Tibial nerve (tissue), 4 donors: Measurements from ENCODE around the gene SLC2A5. TPM values are rescaled to one million over a fixed set of nuclear protein-coding genes. Genes with fewer than 3 reads are reported as not detected.

ENCODE experiments used
- DNase-seq, 2 donors: peaks; one replicate each; pipeline ENCODE4 v3.0.0-alpha.2; 2019; ENCODE audit warnings: low spot score in 2 of 2
- H3K27ac ChIP-seq, 4 donors: fragments of 200-600 bp; sonication (generic) in 3 of 4; one replicate each; pipeline ENCODE4 v1.5.1; 2017 to 2019; ENCODE audit warnings: mild to moderate bottlenecking in 1 of 4
- H3K27me3 ChIP-seq, 2 donors: fragments of 200-600 bp; sonication (generic) in 1 of 2; one replicate each; pipeline versions ENCODE4 v1.5.1 to v1.6.0; 2017 to 2019
- H3K36me3 ChIP-seq, 3 donors: fragments of 200-600 bp; sonication (generic); one replicate each; pipeline ENCODE4 v1.5.1; 2018 to 2019
- H3K4me1 ChIP-seq, 4 donors: fragments of 200-600 bp; sonication (generic) in 3 of 4; one replicate each; pipeline ENCODE4 v1.5.1; 2017 to 2019
- H3K4me3 ChIP-seq, 4 donors: fragments of 200-600 bp; sonication (generic) in 3 of 4; one replicate each; pipeline ENCODE4 v1.5.1; 2017 to 2019; ENCODE audit warnings: mild to moderate bottlenecking in 1 of 4, moderate library complexity in 1 of 4
- H3K9me3 ChIP-seq, 4 donors: fragments of 200-600 bp; sonication (generic) in 3 of 4; one replicate each; pipeline ENCODE4 v1.5.1; 2017 to 2019
- CTCF ChIP-seq, 5 experiments: fragments of 200-600 bp in 3 of 5; fragments of 450-650 bp in 2 of 5; sonication (generic) in 3 of 5; IDR thresholded peaks; one replicate each; pipeline ENCODE4 v1.5.1; 2016 to 2019; ENCODE audit warnings: antibody characterized with exemption in 5 of 5, mild to moderate bottlenecking in 3 of 5, moderate library complexity in 2 of 5
- EP300 ChIP-seq, 2 donors: sonication (generic); formaldehyde crosslinking; IDR thresholded peaks; one replicate each; pipeline ENCODE4 v1.6.1; 2017; ENCODE audit warnings: antibody characterized with exemption in 2 of 2, mild to moderate bottlenecking in 1 of 2
- POLR2A ChIP-seq, 2 donors: fragments of 450-650 bp; IDR thresholded peaks; one replicate each; pipeline ENCODE4 v1.6.1; 2017; ENCODE audit warnings: antibody characterized with exemption in 2 of 2, mild to moderate bottlenecking in 2 of 2, moderate library complexity in 2 of 2
- WGBS, 2 donors: methylation state at CpG; one replicate each; pipeline ENCODE4 v1.1.5; 2018; 5-methylcytosine and 5-hydroxymethylcytosine counted together
- total RNA-seq, 4 donors: library from RNA; depleted of rRNA; stranded (reverse); fragments of >200 nt; gene quantifications; one replicate each; pipeline ENCODE4 v1.1.0, GENCODE V29; 2016

Gene SLC2A5
- total RNA-seq, 4 donors from 2014 or later, result 1.9 to 15.7 (median 5.2) TPM

- no peaks in the 10 kb centered on the region for H3K9me3 ChIP-seq
- 90 to 95% methylated on average over 6 of the region's 6 CpGs for WGBS, 2 donors
- no peak for DNase-seq
- H3K27ac ChIP-seq, result no peak overlapping the region
- no peaks in the 10 kb centered on the region for H3K27me3 ChIP-seq
- H3K36me3 ChIP-seq, result no peaks in the 10 kb centered on the region
- H3K4me1 ChIP-seq, result no peaks in the 10 kb centered on the region
- no peak overlapping the region for H3K4me3 ChIP-seq
- TF ChIP-seq CTCF (IDR thresholded peaks at IDR 0.05), result no peak
- no peak for TF ChIP-seq POLR2A (IDR thresholded peaks at IDR 0.05)
- TF ChIP-seq EP300 (IDR thresholded peaks at IDR 0.05), result no peak
Measured at GRCh38 chr1:9052272-9053049, 17.0 kb downstream of the SLC2A5 start.

DNA sequence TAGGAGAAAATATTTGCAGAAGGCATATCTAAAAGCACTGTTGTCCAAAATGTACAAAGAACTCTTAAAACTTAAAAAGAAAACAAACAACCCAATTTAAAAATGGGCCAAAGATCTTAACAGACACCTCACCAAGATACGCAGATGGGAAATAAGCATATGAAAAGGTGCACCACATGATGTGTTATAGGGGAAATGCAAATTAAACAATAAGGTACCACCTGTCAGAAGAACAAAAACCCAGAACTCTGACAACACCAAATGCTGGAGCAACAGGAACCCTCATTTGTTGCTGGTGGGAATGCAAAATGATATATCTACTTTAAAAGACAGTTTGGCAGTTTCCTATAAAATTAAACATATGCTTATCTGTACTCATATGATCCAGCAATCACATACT is 18.1 kb downstream of the SLC2A5 start:
- Histone ChIP-seq H3K4me3 (no peak overlapping the region), H3K4me1 (no peaks in the 10 kb centered on the region), H3K36me3 (no peaks in the 10 kb centered on the region), H3K27me3 (no peaks in the 10 kb centered on the region), H3K9me3 (no peaks in the 10 kb centered on the region), H3K27ac (no peak overlapping the region)
- no peak for DNase-seq
- WGBS, 2 donors, result 46 to 65% methylated on average over 1 of the region's 1 CpG
- TF ChIP-seq CTCF (IDR thresholded peaks at IDR 0.05) (no peak), EP300 (IDR thresholded peaks at IDR 0.05) (no peak), POLR2A (IDR thresholded peaks at IDR 0.05) (no peak)

DNA sequence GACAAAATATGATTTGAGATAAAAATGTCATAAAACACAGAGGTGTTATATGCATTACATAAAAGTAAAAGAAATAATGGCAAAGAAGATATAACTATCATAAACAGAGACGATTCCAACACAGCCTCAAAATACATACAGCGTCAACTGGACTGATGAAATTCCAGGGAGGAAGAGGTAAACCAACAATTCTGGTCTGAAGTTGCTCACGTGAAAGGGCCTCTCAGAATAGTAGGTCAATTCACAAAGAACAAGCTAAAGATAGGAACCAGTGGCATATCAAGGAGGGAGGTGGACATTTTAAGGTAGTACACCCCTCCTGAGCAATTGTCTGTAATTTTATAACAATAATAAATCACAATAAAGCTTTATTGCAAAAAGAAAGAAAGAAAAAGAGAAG is 18.6 kb downstream of the SLC2A5 start:
- H3K9me3 ChIP-seq, result no peaks in the 10 kb centered on the region
- H3K4me1 ChIP-seq, result no peaks in the 10 kb centered on the region
- no peak overlapping the region for H3K4me3 ChIP-seq
- no peak overlapping the region for H3K27ac ChIP-seq
- no peak for DNase-seq
- no peaks in the 10 kb centered on the region for H3K36me3 ChIP-seq
- TF ChIP-seq EP300 (IDR thresholded peaks at IDR 0.05) (no peak), CTCF (IDR thresholded peaks at IDR 0.05) (no peak)
- 61 to 63% methylated on average over 3 of the region's 3 CpGs for WGBS, 2 donors
- H3K27me3 ChIP-seq, result no peaks in the 10 kb centered on the region

DNA sequence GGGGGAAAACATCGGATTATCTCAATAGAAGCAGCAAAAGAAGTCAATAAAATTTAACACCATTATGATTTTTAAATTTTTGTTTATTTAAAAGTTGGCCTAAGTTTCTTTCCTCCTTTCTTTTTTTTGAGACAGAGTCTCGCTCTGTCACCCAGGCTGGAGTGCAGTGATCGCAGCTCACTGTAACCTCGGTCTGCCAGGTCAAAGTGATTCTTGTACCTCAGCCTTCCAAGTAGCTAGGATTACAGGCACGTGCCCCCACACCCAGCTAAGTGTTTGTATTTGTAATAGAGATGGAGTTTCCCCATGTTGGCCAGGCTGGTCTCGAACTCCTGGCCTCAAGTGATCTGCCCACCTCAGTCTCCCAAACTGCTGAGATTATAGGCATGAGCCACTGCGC is 20.9 kb downstream of the SLC2A5 start:
- H3K4me3 ChIP-seq, result no peak overlapping the region
- no peak for DNase-seq
- no peaks in the 10 kb centered on the region for H3K27me3 ChIP-seq
- WGBS, 2 donors, result 88 to 89% methylated on average over 7 of the region's 7 CpGs
- H3K27ac ChIP-seq, result no peak overlapping the region
- H3K4me1 ChIP-seq, result no peaks in the 10 kb centered on the region
- no peaks in the 10 kb centered on the region for H3K9me3 ChIP-seq
- no peaks in the 10 kb centered on the region for H3K36me3 ChIP-seq
- TF ChIP-seq CTCF (IDR thresholded peaks at IDR 0.05) (no peak), POLR2A (IDR thresholded peaks at IDR 0.05) (no peak), EP300 (IDR thresholded peaks at IDR 0.05) (no peak)

GRCh38 chr1:9047019-9047418 is 22.4 kb downstream of the SLC2A5 start:
- Histone ChIP-seq H3K4me3 (no peak overlapping the region), H3K27ac (no peak overlapping the region), H3K27me3 (no peaks in the 10 kb centered on the region), H3K36me3 (no peaks in the 10 kb centered on the region), H3K9me3 (no peaks in the 10 kb centered on the region), H3K4me1 (no peaks in the 10 kb centered on the region)
- WGBS, 2 donors, result 75 to 79% methylated on average over 2 of the region's 2 CpGs
- TF ChIP-seq EP300 (IDR thresholded peaks at IDR 0.05) (no peak), POLR2A (IDR thresholded peaks at IDR 0.05) (no peak), CTCF (IDR thresholded peaks at IDR 0.05) (no peak)
- no peak for DNase-seq
